ENCODE results near the gene TSR3.

The TSR3 gene

GRCh38 chr16:1348441-1348840 lies 3.2 kb downstream of the TSR3 start:
- Histone ChIP-seq H3K27ac (ENCODE audit: low read depth, low read length) (no peak overlapping the region), H3K9ac (ENCODE audit: low read length) (no peak overlapping the region), H3K9me3 (ENCODE audit: low read length) (no peaks in the 10 kb centered on the region), H3K4me3 (ENCODE audit: low read depth in 1 of 2, low read length in 2 of 2) (no peak overlapping the region), H3K27me3 (ENCODE audit: control insufficient read depth in 1 of 2, insufficient read depth in 2 of 2, low read length in 2 of 2) (no peaks in the 10 kb centered on the region), H3K4me1 (ENCODE audit: insufficient read depth, low read length) (peaks cover 22% of the 10 kb centered on the region), H3K36me3 (ENCODE audit: insufficient read depth, low read length) (peaks cover 21% of the 10 kb centered on the region)

GRCh38 chr16:1347962-1348361 lies 3.7 kb downstream of the TSR3 start:
- H3K9ac ChIP-seq (ENCODE audit: low read length): no peak overlapping the region
- peaks cover 21% of the 10 kb centered on the region for H3K36me3 ChIP-seq (ENCODE audit: insufficient read depth, low read length)
- H3K9me3 ChIP-seq (ENCODE audit: low read length): no peaks in the 10 kb centered on the region
- peaks cover 17% of the 10 kb centered on the region for H3K4me1 ChIP-seq (ENCODE audit: insufficient read depth, low read length)
- H3K27me3 ChIP-seq (ENCODE audit: control insufficient read depth in 1 of 2, insufficient read depth in 2 of 2, low read length in 2 of 2): no peaks in the 10 kb centered on the region
- H3K4me3 ChIP-seq (ENCODE audit: low read depth in 1 of 2, low read length in 2 of 2): no peak overlapping the region
- no peak overlapping the region for H3K27ac ChIP-seq (ENCODE audit: low read depth, low read length)

GRCh38 chr16:1347286-1347855 lies 4.3 kb downstream of the TSR3 start:
- H3K27me3 ChIP-seq (ENCODE audit: control insufficient read depth in 1 of 2, insufficient read depth in 2 of 2, low read length in 2 of 2): no peaks in the 10 kb centered on the region
- H3K9me3 ChIP-seq (ENCODE audit: low read length): no peaks in the 10 kb centered on the region
- H3K36me3 ChIP-seq (ENCODE audit: insufficient read depth, low read length): peaks cover 21% of the 10 kb centered on the region
- no peak overlapping the region for H3K27ac ChIP-seq (ENCODE audit: low read depth, low read length)
- H3K4me3 ChIP-seq (ENCODE audit: low read depth in 1 of 2, low read length in 2 of 2): no peak overlapping the region
- peaks cover 11% of the 10 kb centered on the region for H3K4me1 ChIP-seq (ENCODE audit: insufficient read depth, low read length)
- no peak overlapping the region for H3K9ac ChIP-seq (ENCODE audit: low read length)

GRCh38 chr16:1346422-1347285 lies 5.0 kb downstream of the TSR3 start:
- Histone ChIP-seq H3K9me3 (ENCODE audit: low read length) (no peaks in the 10 kb centered on the region), H3K4me3 (ENCODE audit: low read depth in 1 of 2, low read length in 2 of 2) (no peak overlapping the region), H3K27me3 (ENCODE audit: control insufficient read depth in 1 of 2, insufficient read depth in 2 of 2, low read length in 2 of 2) (no peaks in the 10 kb centered on the region), H3K4me1 (ENCODE audit: insufficient read depth, low read length) (peaks cover 11% of the 10 kb centered on the region), H3K27ac (ENCODE audit: low read depth, low read length) (no peak overlapping the region), H3K36me3 (ENCODE audit: insufficient read depth, low read length) (peaks cover 21% of the 10 kb centered on the region), H3K9ac (ENCODE audit: low read length) (no peak overlapping the region)

- Histone ChIP-seq H3K4me1 (ENCODE audit: insufficient read depth, low read length) (peaks cover 9% of the 10 kb centered on the region), H3K9ac (ENCODE audit: low read length) (no peak overlapping the region), H3K36me3 (ENCODE audit: insufficient read depth, low read length) (peaks cover 21% of the 10 kb centered on the region), H3K4me3 (ENCODE audit: low read depth in 1 of 2, low read length in 2 of 2) (no peak overlapping the region), H3K27me3 (ENCODE audit: control insufficient read depth in 1 of 2, insufficient read depth in 2 of 2, low read length in 2 of 2) (peaks cover 0 to 4% of the 10 kb centered on the region in 2 donors), H3K9me3 (ENCODE audit: low read length) (no peaks in the 10 kb centered on the region), H3K27ac (ENCODE audit: low read depth, low read length) (no peak overlapping the region)
These were observed 5.8 kb downstream of the TSR3 start for GRCh38 chr16:1345651-1346421.

- Histone ChIP-seq H3K4me1 (ENCODE audit: insufficient read depth, low read length) (peaks cover 1% of the 10 kb centered on the region), H3K36me3 (ENCODE audit: insufficient read depth, low read length) (peaks cover 15% of the 10 kb centered on the region), H3K27ac (ENCODE audit: low read depth, low read length) (no peak overlapping the region), H3K4me3 (ENCODE audit: low read depth in 1 of 2, low read length in 2 of 2) (no peak overlapping the region), H3K9me3 (ENCODE audit: low read length) (no peaks in the 10 kb centered on the region), H3K9ac (ENCODE audit: low read length) (no peak overlapping the region), H3K27me3 (ENCODE audit: control insufficient read depth in 1 of 2, insufficient read depth in 2 of 2, low read length in 2 of 2) (peaks cover 0 to 4% of the 10 kb centered on the region in 2 donors)
These were observed 6.6 kb downstream of the TSR3 start for GRCh38 chr16:1345087-1345486.

GRCh38 chr16:1344499-1344898 lies 7.2 kb downstream of the TSR3 start:
- Histone ChIP-seq H3K27ac (ENCODE audit: low read depth, low read length) (no peak overlapping the region), H3K4me3 (ENCODE audit: low read depth in 1 of 2, low read length in 2 of 2) (no peak overlapping the region), H3K4me1 (ENCODE audit: insufficient read depth, low read length) (no peaks in the 10 kb centered on the region), H3K9ac (ENCODE audit: low read length) (no peak overlapping the region), H3K9me3 (ENCODE audit: low read length) (no peaks in the 10 kb centered on the region), H3K36me3 (ENCODE audit: insufficient read depth, low read length) (peaks cover 9% of the 10 kb centered on the region), H3K27me3 (ENCODE audit: control insufficient read depth in 1 of 2, insufficient read depth in 2 of 2, low read length in 2 of 2) (peaks cover 0 to 4% of the 10 kb centered on the region in 2 donors)

- Histone ChIP-seq H3K9ac (ENCODE audit: low read length) (no peak overlapping the region), H3K27me3 (ENCODE audit: control insufficient read depth in 1 of 2, insufficient read depth in 2 of 2, low read length in 2 of 2) (peaks cover 0 to 4% of the 10 kb centered on the region in 2 donors), H3K27ac (ENCODE audit: low read depth, low read length) (no peak overlapping the region), H3K36me3 (ENCODE audit: insufficient read depth, low read length) (peaks cover under 1% of the 10 kb centered on the region), H3K4me1 (ENCODE audit: insufficient read depth, low read length) (no peaks in the 10 kb centered on the region), H3K4me3 (ENCODE audit: low read depth in 1 of 2, low read length in 2 of 2) (no peak overlapping the region), H3K9me3 (ENCODE audit: low read length) (no peaks in the 10 kb centered on the region)
These were observed 8.0 kb downstream of the TSR3 start for GRCh38 chr16:1343428-1344242.

GRCh38 chr16:1342526-1343427 lies 8.9 kb downstream of the TSR3 start:
- no peak overlapping the region for H3K27ac ChIP-seq (ENCODE audit: low read depth, low read length)
- no peaks in the 10 kb centered on the region for H3K36me3 ChIP-seq (ENCODE audit: insufficient read depth, low read length)
- H3K27me3 ChIP-seq (ENCODE audit: control insufficient read depth in 1 of 2, insufficient read depth in 2 of 2, low read length in 2 of 2): peaks cover 0 to 7% of the 10 kb centered on the region in 2 donors
- no peaks in the 10 kb centered on the region for H3K9me3 ChIP-seq (ENCODE audit: low read length)
- H3K4me1 ChIP-seq (ENCODE audit: insufficient read depth, low read length): no peaks in the 10 kb centered on the region
- no peak overlapping the region for H3K4me3 ChIP-seq (ENCODE audit: low read depth in 1 of 2, low read length in 2 of 2)
- no peak overlapping the region for H3K9ac ChIP-seq (ENCODE audit: low read length)
